Measurements from ENCODE around the gene SLC26A4.

Gene SLC26A4

DNA sequence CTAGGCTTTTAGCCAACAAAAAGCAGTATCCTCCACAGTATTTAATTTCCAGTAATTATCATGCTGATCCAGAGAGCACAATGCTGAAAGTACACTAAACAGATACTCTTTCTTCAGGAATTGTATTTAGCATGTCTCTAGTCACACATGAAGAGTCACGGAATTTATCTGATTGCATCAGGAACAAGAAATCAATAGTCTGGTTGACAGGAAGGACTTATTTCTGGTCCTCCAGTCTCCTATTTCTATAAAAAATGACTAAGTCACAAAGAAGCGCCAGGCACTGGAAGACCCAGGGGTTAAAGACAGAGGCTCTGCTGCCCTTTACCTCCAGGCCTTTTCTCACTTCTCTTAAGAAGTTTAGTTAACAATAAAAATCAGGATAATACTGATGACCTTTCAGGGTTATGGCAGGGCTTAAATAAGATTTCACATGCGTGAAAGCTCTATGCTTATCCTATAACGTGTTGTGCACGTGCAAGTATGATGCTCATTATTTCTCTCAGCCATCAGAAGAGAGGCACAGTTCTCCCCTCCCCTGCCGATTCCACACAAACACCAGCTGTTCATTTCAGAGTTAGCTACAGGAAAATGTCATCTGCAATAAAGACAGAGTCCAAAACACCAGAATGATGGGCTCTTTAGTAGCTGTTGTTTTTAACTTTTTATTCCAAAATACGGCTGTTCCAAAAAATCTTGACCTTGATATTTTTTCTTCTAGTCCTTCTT lies 36.9 kb downstream of the SLC26A4 start:
- DNase-seq (ENCODE audit: low spot score), result no peak

DNA sequence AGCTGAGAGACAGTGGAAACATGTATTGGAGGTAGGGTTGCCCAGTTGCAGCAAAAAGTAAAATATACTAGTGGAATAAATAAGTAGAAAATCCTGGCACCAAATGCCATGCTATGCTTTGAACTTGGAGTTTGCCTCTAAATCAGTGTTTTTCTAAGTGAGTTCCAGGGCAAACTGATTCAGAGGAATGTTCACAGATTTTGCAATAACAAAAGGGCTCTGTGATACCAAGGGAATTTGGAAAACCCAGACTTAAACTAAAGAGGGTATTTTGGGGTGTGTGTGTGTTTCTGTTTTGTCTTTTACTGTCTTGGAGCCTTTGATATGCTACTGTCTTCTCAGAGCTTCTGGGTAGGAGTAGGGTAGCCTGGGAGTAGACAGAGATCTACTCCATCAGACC lies 39.9 kb downstream of the SLC26A4 start:
- no peak for DNase-seq (ENCODE audit: low spot score)

DNA sequence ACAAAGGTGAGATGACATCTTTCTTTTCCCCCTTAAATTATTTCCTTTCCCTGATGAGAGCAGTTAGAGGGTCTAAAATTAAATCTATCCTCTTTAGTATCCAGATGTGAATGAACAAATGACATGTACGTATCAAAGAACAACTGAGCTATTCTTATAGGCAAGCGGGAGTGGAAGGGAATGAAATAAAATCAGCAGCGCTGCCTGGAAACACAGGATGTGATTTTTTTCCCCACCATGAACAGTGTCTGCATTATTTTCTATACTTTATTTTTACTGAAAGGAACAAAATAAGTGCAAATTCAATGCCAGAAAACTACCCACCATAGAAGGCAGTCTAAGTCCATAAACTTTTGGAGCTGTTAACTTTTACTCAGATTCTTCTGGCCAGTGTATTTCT lies 40.6 kb downstream of the SLC26A4 start:
- DNase-seq (ENCODE audit: low spot score), result no peak

DNA sequence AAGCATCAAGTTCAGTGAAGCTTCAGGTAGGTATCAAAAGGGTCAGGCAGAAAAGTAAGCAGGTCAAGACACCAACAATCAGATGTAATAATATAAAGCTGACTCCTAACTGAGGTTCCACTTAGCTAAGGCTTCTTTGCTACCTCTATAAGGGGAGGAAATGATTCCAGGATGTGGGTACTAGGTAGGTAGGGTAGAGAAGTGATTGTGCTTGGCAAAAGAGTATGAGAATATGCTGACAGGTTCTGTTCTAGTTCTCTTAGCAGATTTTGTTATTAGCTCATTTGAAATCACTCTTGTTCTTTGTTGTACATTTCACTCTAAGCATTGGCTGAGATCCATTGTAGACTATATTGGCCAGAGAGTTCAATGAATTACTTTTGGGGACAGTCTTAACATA lies 42.6 kb downstream of the SLC26A4 start:
- DNase-seq (ENCODE audit: low spot score), result no peak

DNA sequence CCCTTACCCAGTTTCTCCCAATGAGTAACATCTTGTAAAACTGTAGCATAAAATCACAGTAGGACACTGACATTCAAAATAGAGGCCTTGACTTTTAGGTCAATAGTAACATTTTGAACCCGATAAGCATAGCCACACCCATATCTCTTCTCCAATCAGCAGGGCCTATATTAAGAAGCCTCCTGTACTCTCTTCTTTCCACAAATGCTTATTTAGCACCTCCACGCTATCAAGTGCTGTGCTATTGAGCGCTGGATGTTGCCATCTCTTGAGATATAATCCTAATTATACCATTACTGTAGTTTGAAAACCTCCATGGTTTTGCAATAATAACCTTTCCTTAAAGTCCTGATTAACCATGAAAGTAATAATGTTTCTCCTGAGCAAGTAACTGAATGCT lies 43.2 kb downstream of the SLC26A4 start:
- DNase-seq (ENCODE audit: low spot score), result no peak

DNA sequence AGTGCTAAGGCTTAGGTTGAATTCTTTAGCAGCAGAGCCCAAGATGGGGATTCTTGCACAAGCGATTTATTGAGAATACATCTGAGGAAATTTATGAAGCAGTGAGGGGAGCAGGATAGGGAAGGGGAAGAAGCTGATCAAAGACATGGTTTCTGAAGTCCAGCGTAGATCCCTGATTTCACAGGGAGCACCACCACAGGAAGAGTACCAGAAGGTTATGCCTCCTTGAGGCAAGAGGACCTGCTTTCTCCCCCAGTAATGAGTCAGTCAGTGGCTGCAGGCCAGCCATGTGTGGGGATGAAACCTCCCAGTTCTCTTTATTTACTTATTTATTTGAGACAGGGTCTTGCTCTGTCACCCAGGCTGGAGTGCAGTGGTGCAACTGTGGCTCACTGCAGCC lies 48.3 kb downstream of the SLC26A4 start:
- no peak for DNase-seq (ENCODE audit: low spot score)

DNA sequence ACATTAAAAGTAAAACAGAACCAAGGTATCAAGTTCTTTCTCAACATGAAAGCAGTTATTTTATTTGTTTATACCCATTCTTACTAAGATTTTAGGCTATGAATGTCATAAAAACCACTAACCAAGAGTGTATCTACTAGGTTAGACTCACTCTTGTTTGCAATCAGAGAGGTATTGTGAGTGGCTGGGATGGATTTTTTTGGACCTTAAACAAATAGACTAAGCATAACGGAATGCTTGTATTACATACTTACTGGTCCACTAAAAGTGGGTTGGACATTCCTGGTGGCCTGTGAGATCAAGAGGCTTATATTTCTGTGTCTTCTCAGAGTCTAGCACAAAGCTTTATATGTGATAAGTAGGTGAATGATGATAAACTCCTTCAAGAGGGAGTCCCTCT lies 50.7 kb downstream of the SLC26A4 start:
- no peak for DNase-seq (ENCODE audit: low spot score)

DNA sequence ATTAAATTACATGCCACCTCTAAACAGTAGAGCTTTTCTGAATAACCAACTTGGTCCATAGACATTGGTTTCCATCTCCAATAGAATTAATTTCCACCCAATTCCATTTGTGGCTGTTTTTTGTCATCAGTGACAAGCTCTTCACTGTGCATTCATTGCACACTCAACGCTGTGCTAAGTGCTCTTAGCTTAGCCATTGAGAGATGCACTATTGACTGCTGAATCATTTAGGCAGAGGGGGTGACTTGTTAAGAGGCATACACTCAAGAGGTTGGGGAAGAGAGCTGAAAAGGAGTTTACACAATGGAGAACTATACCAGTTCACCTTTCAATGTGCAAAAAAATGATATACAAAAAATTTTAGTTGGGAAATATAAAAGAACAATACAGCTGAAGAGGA lies 51.4 kb downstream of the SLC26A4 start:
- no peak for DNase-seq (ENCODE audit: low spot score)

DNA sequence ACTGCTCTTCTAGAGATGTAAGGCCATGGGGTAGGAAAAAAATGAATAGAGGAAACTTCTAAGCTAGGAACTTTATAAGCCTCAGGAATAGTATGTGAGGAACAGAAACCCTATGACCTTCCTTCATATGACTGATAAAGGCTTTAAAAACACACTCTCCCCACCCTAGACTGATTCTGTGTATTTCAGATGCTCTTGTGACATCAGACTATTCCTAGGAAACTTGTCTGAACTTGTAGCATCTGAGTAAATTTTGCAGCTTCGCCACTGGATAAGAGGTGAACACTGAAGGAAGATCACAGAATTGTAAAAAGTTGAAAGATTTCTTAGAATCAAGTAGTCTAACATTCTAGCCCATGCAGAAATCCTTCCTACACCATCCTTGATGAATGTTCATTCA lies 52.3 kb downstream of the SLC26A4 start:
- DNase-seq (ENCODE audit: low spot score), result no peak

DNA sequence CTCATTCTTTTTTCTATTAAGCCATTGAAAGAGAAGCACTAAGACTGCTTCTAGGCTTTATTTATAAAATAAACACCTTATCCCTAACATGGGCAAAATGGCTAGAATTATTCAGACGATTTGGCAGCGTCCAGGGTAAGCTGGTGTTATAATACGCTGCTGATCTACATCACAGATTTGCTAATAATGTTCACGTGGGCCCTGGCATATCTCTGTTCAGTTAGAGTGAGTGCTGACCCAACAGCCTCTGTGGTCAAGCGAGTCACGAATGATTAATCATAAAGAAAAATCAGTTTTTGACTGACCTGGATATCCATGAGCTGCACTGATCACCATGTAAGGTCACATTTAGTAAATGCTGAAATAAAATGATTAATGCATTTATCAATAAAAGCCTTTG lies 54.9 kb downstream of the SLC26A4 start:
- DNase-seq (ENCODE audit: low spot score), result no peak

DNA sequence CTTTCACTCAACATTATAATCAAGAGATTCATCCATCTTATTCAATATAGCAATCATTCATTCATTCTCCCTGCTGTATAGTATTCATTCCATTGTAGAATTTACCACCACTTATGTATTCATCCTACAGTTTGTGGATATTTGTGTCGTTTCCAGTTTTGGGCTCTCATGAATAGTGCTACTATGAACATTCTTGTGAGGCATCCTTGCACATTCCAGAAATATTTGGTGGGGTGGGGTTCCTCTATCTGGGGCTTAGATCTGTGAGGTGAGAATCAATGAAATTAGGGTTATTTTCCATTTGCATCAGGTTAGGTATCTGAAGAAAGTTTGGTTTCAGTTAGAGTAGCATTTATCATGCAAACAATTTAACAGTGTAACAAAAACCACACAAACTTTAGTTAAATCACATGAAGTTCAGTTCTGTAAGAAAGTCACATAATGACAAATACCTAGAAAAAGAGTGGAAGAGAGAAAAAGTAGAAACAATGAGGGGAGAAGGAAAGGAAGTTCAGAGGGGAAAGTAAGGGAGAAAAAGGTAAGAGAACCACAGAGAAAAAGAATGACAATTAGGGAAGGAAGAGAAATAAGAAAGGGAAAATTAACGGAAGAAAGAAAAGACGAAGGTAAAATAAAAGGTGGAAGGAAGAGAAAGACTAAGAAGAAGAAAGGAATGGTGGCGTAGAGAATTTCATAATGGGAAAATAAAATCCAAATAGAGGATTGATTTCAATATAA lies 58.0 kb downstream of the SLC26A4 start:
- DNase-seq (ENCODE audit: low spot score), result no peak

DNA sequence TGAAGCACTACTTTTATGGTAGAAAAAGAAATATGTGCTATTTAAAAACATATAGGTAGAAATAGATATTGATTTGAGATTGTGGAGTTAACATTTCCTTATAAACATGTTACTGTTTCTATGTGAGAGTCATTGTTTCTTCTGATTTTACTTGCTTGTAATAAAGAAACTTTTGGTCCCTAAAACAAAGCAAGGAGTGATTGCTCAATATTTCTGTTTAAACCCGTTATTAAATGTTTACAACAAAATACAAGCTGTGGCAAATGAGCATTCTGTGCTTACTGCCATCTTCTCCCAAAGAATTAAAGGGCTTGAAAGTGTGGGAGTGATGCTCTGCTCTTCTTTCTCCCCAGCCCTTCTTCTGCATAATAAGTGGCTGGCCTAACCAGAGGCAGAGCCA lies 60.7 kb downstream of the SLC26A4 start:
- DNase-seq (ENCODE audit: low spot score), result no peak

DNA sequence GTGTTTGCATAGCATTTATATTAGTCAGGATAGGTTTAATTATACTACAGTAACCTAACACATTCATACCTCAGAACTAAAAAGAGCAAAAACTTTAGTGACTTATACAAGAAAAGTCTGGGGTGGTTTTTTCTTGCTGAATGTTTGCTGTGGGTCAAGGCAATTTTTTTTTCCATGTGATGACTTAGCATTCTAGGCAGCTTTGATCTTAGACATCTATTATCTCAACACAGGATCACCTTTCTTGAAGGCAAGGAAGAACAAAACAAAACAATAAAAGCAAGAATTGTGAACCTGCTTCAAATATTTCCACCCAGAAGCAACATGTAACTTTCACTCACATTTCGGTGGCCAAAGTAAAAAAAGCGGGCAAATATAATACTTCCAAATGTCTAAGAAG lies 62.6 kb downstream of the SLC26A4 start:
- no peak for DNase-seq (ENCODE audit: low spot score)

DNA sequence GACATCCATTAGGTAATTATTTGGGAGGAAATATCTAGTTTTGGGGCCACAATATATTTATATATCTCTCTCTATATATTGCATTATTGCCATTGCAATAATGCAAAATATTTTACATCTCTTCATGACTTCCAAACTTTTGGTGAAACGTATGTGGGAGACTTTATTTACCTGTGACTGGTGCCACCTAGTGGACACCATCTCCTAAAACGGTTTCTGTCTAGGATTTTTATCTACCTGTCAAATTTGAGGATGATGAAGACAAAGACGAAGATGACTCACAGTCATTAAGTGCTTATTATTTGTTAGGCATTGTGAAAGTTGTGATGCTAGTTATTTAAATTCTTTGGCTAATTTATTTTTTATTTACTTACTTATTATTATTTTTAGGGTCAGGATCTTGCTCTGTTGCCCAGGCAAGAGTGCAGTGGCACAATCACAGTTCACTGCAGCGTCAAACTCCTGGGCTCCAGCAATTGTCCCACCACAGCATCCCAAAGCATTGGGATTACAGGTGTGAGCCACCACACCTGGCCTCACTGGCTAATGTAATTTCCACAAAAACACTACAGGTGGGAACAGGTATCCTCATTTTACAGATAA lies 64.6 kb downstream of the SLC26A4 start:
- DNase-seq (ENCODE audit: low spot score), result peak; percentile 56

DNA sequence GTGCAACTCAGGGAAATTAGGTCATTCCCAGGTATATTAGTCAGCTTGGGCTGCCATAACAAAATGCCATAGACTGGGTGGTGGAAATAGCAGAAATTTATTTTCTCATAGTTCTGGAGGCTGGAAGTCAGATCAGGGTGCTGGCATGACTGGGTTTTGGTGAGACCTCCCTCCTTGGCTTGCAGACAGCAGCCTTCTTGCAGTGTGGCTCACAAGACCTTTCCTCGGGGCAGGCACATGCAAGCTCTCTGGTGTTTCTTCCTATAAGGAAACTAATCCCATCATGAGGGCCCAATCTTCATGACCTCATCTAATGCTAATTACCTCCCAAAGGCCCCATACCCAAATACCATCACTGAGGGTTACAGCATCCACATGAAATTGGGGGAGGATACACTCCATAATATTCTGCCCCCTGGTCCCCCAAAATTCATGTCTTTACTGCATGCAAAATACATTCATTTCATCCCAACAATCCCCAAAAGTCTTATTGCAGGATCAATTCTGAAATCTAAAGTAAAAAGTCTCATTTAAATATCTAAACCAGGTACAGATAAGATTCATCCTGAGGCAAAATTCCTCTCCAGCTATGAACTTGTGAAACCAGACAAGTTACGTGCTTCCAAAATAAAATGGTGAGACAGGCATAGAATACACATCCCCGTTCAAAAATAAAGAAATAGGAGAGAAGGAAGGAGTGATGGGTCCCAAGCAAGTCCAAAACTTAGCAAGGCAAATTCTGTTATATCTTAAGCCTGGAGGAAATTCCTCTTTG lies 65.9 kb downstream of the SLC26A4 start:
- no peak for DNase-seq (ENCODE audit: low spot score)

DNA sequence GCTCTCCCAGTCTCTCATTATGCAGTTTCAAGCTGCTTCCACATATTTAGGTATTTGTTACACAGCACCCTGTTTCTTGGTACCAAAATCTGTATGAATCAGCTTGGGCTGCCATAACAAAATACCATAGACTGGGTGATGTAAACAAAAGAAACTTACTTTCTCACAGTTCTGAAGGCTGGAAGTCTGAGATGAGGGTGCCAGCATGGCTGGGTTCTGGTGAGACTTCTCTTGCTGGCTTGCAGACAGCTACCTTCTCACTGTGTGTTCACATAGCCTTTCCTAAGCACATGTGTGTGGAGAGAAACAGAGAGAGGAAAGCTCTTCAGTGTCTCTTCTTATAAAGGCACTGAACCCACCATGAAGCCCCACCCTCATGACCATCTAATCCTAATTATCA lies 67.6 kb downstream of the SLC26A4 start:
- no peak for DNase-seq (ENCODE audit: low spot score)

DNA sequence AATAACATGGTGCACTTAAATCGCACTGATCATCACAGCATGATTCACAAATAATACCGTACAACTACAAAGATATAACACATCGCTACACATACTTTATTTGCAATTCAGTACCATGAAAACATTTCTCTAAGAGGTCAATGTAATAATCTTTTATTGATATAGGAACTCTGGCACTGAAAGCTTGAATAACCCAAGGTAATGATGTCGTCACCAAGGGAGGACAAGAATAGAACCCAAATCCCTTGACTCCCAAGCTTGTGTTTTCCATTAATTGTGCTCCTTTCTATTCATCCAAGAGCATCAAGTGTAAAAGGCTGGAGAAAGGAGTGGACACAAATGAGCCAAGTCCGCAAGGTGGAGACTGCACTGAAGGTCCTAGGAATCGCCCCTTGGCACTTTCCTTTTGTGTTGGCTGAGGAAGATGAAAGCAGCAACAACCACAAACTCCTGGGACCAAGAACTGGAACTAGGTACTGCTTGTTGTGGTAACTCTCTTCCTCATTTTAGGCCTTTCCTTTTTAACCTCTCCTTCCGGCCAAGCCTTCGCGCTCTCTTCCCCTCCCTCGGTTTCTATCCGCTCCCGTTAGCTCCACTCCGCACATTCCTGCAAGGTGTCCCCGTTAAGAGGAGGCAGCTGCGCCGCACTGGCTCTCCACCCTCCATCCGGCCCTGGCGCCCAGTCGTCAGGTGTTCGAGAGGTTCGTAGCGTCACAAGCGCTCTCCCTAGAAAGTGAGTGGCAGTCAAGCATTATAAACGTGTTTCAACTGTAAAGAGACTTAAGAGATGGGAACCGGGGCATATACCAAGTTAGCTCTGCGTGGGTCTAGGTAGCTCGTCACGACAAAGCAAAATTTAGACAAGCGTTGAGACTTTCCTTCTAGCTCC lies 82.3 kb downstream of the SLC26A4 start:
- DNase-seq (ENCODE audit: low spot score), result peak; percentile 53

DNA sequence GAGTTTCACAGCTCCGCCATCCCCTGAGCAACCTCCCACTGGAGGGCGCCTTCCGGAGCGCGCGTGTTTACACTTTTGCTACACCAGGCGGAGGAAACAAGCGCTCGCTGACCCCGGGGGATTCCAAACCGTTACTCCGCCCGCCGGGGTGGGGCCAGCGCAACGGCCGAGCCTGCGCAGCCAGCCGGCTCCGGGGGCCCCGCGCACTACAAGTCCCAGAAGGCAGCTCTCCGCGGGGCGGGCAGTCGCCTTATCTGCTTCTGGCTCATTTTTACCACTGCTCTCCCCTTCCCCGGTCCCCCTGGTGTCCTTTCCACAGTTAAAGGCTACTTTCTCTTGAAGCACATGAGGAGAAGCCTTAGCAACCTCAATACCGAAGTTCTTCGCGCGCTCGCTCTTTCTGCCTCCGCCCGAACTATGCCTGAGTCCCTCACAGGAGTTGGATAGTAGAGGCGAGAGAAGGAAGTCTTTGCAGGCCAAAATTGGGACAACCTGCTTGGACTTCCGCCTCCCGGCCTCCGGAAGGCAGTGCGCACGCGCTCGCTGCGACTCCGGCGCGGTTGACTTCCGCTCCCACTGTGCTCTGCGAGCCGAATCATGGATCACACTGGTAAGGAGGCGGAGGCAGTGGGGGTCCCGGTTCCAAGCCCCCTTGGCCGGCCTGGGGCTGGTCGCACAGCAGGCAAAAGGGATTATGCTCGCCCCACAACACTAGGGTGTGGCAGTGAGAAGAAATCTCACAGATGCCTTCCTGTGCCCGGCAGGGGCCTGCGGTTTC lies 83.1 kb downstream of the SLC26A4 start, which contains the start of gene CBLL1:
Gene CBLL1, plus strand, starts transcription at position 576 of the 778 bp plus-strand sequence. Its CDS starts 22 bp downstream, at position 598.
- DNase-seq (ENCODE audit: low spot score), result peak; percentile 93

DNA sequence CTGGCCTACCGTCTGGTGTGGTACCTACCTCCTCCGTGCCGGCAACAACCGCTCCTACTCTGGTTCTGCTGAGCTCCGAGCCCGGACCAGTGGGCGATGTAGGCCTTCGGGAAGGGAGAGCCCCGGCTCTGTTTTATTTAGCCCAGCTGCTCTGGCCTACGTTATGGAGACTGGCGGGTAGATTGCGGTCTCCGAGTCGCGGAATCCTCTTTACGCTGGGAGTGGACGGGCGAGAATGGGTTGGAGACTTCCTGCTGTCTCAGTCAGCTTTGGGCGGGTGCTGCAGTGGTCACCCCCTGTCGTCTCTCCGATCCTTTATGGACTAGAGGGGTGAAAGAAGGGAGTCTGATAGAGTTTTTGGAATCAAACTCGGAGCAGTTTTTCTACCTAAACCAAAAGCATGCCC lies 83.7 kb downstream of the SLC26A4 start:
- no peak for DNase-seq (ENCODE audit: low spot score)

DNA sequence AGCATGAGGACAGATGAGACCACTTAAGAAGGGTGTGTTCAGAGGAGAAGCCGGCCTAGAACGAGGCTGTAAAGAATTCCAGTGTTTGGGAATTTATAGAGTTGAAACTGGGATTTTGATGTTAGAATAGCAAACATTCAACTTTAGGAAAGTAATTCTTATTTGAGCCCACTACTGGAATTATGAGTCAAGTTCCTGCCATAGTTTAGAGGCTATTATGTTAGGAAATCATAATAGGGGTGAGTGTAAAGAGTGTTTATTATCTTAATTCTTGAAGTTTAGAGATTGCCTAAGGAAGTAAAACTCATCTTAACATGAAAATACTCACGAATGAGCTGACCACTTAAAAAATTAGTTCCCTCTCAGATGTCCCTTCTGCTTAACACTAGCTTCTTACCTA lies 85.4 kb downstream of the SLC26A4 start:
- no peak for DNase-seq (ENCODE audit: low spot score)

DNA sequence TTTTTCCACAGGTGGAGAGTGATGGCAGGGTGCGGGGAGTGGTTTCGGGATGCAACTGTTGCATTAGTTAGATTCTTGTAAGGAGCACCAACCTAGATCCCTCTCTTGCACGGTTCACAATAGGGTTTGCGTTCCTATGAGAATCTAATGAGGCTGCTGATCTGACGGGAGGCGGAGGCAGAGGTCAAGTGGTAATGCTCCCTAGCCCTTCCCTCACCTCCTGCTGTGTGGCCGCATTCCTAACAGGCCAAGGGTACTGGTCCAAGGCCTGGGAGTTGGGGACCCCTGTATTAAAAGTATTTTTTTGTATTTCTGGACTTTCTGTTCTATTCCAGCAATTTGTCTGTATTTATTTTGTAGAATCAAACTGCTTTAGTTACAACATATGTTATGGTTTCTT lies 90.5 kb downstream of the SLC26A4 start:
- no peak for DNase-seq (ENCODE audit: low spot score)
